GM13976 (cell line): Measurements from ENCODE around the gene FBN1.

Experiments
- DNase-seq: peaks from one replicate; pipeline ENCODE4 v3.0.0; 2012; ENCODE audit warnings: low spot score
- CTCF ChIP-seq: IDR thresholded peaks from 2 replicates; pipeline ENCODE4 v1.5.1; 2012; ENCODE audit warnings: borderline replicate concordance, mild to moderate bottlenecking; ENCODE audit not compliant: insufficient read depth; ENCODE audit errors: extremely low read depth, missing control alignments, control extremely low read depth
- in situ Hi-C: fragments of 300-500 bp; cut with MboI; formaldehyde crosslinking; loops from one replicate; pipeline ENCODE4 v1.12.0; 2022; ENCODE audit warnings: low sequenced_read_pairs, mixed read lengths, inconsistent platforms; ENCODE audit not compliant: unreplicated experiment

Gene FBN1

GRCh38 chr15:48514103-48514816 is 131.2 kb downstream of the FBN1 start:
- in situ Hi-C loops, result no loop called here
- TF ChIP-seq CTCF, result no peak
- DNase-seq, result no peak

GRCh38 chr15:48510976-48511375 is 134.5 kb downstream of the FBN1 start:
- in situ Hi-C loops, result no loop called here
- no peak for TF ChIP-seq CTCF
- DNase-seq, result no peak

- DNase-seq, result peak; percentile 42
- in situ Hi-C loops, result no loop called here
Measured at GRCh38 chr15:48507416-48508065, 138.0 kb downstream of the FBN1 start.

GRCh38 chr15:48505067-48505466 is 140.4 kb downstream of the FBN1 start:
- no peak for TF ChIP-seq CTCF
- in situ Hi-C loops, result no loop called here
- DNase-seq, result no peak

More at GRCh38 chr15:48507416-48508065, 138.0 kb downstream of the FBN1 start:
- peak; percentile 48 for TF ChIP-seq CTCF

- TF ChIP-seq CTCF, result no peak
- no peak for DNase-seq
- in situ Hi-C loops, result no loop called here
Measured at GRCh38 chr15:48501208-48501607, 144.3 kb downstream of the FBN1 start.

- in situ Hi-C loops, result no loop called here
- no peak for TF ChIP-seq CTCF
- no peak for DNase-seq
Measured at GRCh38 chr15:48500595-48500994, 144.9 kb downstream of the FBN1 start.
